Measurements from ENCODE around the gene ARSG. TPM values are rescaled to one million over a fixed set of nuclear protein-coding genes. Genes with fewer than 3 reads are reported as not detected.
"Not testable (repeated sequence)": the region's sequence is repeated elsewhere in the genome, so short reads cannot be mapped to it uniquely, and the experiment has no call there.

The ARSG gene
- total RNA-seq, 2 donors from 2014 or later: 4.4 to 14.1 TPM

DNA sequence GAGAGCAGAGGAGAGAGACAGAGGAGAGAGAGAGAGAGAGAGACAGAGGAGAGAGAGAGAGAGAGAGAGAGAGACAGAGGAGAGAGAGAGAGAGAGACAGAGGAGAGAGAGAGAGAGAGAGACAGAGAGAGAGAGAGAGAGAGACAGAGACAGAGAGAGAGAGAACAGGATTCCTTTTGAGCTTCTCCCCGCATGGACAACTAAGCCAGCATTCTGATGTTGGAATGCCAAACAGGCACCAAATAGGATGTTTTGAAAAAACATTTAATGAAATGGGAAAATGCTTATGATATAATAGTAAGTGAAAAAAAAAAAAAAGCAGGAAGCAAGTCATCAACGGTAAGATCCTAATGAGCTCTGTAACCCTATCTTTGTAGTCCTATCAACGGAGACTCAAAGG lies 60.7 kb downstream of the ARSG start:
- H3K4me1 Mint-ChIP-seq: peaks cover 4% of the 10 kb centered on the region
- WGBS, 2 experiments (ENCODE audit: insufficient coverage in 1 of 2, insufficient read length in 1 of 2): 81 to 92% methylated on average over 3 of the region's 3 CpGs
- Histone ChIP-seq H3K27me3 (ENCODE audit: control insufficient read depth, insufficient read depth, low read length, poor library complexity, severe bottlenecking) (no peaks in the 10 kb centered on the region), H3K9ac (ENCODE audit: extremely low read depth, low read length, poor library complexity, severe bottlenecking) (no peak overlapping the region), H3K4me3 (ENCODE audit: low read length) (no peak overlapping the region), H3K9me3 (ENCODE audit: control insufficient read depth, low read length) (no peaks in the 10 kb centered on the region), H3K4me1 (ENCODE audit: control insufficient read depth, insufficient read depth, low read length) (no peaks in the 10 kb centered on the region), H3K36me3 (ENCODE audit: control insufficient read depth, insufficient read depth, low read length) (no peaks in the 10 kb centered on the region), H3K27ac (ENCODE audit: low read depth, low read length) (no peak overlapping the region)
- no peaks in the 10 kb centered on the region for H3K27me3 Mint-ChIP-seq (ENCODE audit: insufficient read depth)
- H3K27ac Mint-ChIP-seq: no peak overlapping the region
- no peaks in the 10 kb centered on the region for H3K9me3 Mint-ChIP-seq
- H3K36me3 Mint-ChIP-seq (ENCODE audit: low read depth): no peaks in the 10 kb centered on the region
- no peak overlapping the region for H3K4me3 Mint-ChIP-seq
- TF ChIP-seq, protein P1, sequence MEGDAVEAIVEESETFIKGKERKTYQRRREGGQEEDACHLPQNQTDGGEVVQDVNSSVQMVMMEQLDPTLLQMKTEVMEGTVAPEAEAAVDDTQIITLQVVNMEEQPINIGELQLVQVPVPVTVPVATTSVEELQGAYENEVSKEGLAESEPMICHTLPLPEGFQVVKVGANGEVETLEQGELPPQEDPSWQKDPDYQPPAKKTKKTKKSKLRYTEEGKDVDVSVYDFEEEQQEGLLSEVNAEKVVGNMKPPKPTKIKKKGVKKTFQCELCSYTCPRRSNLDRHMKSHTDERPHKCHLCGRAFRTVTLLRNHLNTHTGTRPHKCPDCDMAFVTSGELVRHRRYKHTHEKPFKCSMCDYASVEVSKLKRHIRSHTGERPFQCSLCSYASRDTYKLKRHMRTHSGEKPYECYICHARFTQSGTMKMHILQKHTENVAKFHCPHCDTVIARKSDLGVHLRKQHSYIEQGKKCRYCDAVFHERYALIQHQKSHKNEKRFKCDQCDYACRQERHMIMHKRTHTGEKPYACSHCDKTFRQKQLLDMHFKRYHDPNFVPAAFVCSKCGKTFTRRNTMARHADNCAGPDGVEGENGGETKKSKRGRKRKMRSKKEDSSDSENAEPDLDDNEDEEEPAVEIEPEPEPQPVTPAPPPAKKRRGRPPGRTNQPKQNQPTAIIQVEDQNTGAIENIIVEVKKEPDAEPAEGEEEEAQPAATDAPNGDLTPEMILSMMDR (conservative IDR thresholded peaks at IDR 0.05): no peak
- no peak for DNase-seq

DNA sequence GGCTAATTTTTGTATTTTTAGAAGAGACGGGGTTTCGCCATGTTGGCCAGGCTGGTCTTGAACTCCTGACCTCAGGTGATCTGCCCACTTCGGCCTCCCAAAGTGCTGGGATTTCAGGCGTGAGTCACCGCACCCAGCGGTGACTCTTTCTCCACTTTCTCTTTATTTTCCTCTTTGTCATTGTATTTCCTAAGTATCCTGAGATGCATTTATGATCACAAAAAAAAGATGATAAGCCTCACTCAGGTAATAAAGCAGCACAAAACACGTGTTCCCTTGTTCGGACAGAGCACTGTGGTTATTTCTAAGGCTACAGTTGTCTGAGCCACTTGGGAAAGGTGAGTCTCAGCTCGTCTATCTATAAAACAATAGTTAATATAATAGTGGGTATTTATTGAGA lies 61.4 kb downstream of the ARSG start:
- not testable (repeated sequence) for H3K4me3 Mint-ChIP-seq
- WGBS, 2 experiments (ENCODE audit: insufficient coverage in 1 of 2, insufficient read length in 1 of 2): 93 to 94% methylated on average over 6 to 8 of the region's 9 CpGs

DNA sequence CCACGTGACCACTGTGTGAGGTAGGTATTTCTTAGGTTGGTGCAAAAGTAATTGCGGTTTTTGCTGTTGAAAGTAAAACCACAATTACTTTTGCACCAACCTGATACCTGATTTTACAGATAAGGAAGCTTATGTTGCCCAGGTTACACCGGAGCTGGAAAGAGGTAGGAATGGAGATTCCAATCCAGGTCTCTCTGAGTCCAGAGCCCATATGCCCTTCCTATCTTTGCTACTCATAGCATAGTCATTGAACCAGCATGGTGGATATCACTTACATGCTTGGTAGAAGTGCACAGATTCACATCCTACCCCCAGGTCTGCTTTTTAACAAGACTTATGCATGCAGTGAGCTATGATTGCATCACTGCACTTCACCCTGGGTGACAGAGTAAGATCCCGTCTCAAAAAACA lies 61.8 kb downstream of the ARSG start:
- H3K4me1 Mint-ChIP-seq: peaks cover 2% of the 10 kb centered on the region
- no peaks in the 10 kb centered on the region for H3K9me3 Mint-ChIP-seq
- H3K27ac ChIP-seq (ENCODE audit: low read depth, low read length): no peak overlapping the region
- no peaks in the 10 kb centered on the region for H3K9me3 ChIP-seq (ENCODE audit: control insufficient read depth, low read length)
- no peaks in the 10 kb centered on the region for H3K36me3 Mint-ChIP-seq (ENCODE audit: low read depth)
- 93 to 100% methylated on average over 1 to 3 of the region's 4 CpGs for WGBS, 2 experiments (ENCODE audit: insufficient coverage in 1 of 2, insufficient read length in 1 of 2)
- no peaks in the 10 kb centered on the region for H3K27me3 ChIP-seq (ENCODE audit: control insufficient read depth, insufficient read depth, low read length, poor library complexity, severe bottlenecking)
- no peak for DNase-seq
- TF ChIP-seq, protein P1 (conservative IDR thresholded peaks at IDR 0.05): no peak
- H3K4me3 ChIP-seq (ENCODE audit: low read length): no peak overlapping the region
- no peak overlapping the region for H3K9ac ChIP-seq (ENCODE audit: extremely low read depth, low read length, poor library complexity, severe bottlenecking)
- H3K27me3 Mint-ChIP-seq (ENCODE audit: insufficient read depth): no peaks in the 10 kb centered on the region
- no peaks in the 10 kb centered on the region for H3K4me1 ChIP-seq (ENCODE audit: control insufficient read depth, insufficient read depth, low read length)
- no peak overlapping the region for H3K27ac Mint-ChIP-seq
- H3K36me3 ChIP-seq (ENCODE audit: control insufficient read depth, insufficient read depth, low read length): no peaks in the 10 kb centered on the region
- H3K4me3 Mint-ChIP-seq: no peak overlapping the region

More for the DNA sequence above, 61.4 kb downstream of the ARSG start:
- H3K27ac Mint-ChIP-seq; H3K9me3 ChIP-seq (ENCODE audit: control insufficient read depth, low read length); H3K27me3 ChIP-seq (ENCODE audit: control insufficient read depth, insufficient read depth, low read length, poor library complexity, severe bottlenecking); DNase-seq; H3K4me1 Mint-ChIP-seq; H3K9me3 Mint-ChIP-seq; H3K4me3 ChIP-seq (ENCODE audit: low read length); H3K36me3 Mint-ChIP-seq (ENCODE audit: low read depth); H3K4me1 ChIP-seq (ENCODE audit: control insufficient read depth, insufficient read depth, low read length); H3K36me3 ChIP-seq (ENCODE audit: control insufficient read depth, insufficient read depth, low read length); H3K27me3 Mint-ChIP-seq (ENCODE audit: insufficient read depth); H3K9ac ChIP-seq (ENCODE audit: extremely low read depth, low read length, poor library complexity, severe bottlenecking); H3K27ac ChIP-seq (ENCODE audit: low read depth, low read length): not testable (repeated sequence)

DNA sequence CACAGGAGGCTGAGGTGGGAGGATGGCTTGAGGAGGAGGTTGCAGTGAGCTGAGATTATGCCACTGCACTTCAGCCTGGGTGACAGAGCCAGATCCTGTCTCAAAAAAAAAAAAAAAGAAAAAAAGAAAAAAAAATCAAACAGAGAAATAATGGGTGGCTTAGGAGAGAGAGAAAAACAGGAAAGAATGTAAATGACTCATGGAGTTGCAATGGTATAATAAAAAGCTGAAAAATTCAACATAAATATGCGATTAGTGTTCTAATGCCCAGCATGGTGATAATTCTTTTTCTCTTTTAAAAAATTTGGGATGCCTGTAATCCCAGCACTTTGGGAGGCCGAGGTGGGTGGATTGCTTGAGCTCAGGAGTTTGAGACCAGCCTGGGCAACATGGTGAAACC lies 63.0 kb downstream of the ARSG start:
- not testable (repeated sequence) for H3K36me3 ChIP-seq (ENCODE audit: control insufficient read depth, insufficient read depth, low read length); H3K9me3 ChIP-seq (ENCODE audit: control insufficient read depth, low read length); H3K4me3 ChIP-seq (ENCODE audit: low read length); H3K27ac ChIP-seq (ENCODE audit: low read depth, low read length); H3K4me1 Mint-ChIP-seq; H3K27ac Mint-ChIP-seq; DNase-seq; H3K4me3 Mint-ChIP-seq; H3K27me3 Mint-ChIP-seq (ENCODE audit: insufficient read depth); H3K36me3 Mint-ChIP-seq (ENCODE audit: low read depth); H3K9ac ChIP-seq (ENCODE audit: extremely low read depth, low read length, poor library complexity, severe bottlenecking); H3K27me3 ChIP-seq (ENCODE audit: control insufficient read depth, insufficient read depth, low read length, poor library complexity, severe bottlenecking); H3K9me3 Mint-ChIP-seq; H3K4me1 ChIP-seq (ENCODE audit: control insufficient read depth, insufficient read depth, low read length)
- 96 to 98% methylated on average over 2 of the region's 2 CpGs for WGBS, 2 experiments (ENCODE audit: insufficient coverage in 1 of 2, insufficient read length in 1 of 2)

DNA sequence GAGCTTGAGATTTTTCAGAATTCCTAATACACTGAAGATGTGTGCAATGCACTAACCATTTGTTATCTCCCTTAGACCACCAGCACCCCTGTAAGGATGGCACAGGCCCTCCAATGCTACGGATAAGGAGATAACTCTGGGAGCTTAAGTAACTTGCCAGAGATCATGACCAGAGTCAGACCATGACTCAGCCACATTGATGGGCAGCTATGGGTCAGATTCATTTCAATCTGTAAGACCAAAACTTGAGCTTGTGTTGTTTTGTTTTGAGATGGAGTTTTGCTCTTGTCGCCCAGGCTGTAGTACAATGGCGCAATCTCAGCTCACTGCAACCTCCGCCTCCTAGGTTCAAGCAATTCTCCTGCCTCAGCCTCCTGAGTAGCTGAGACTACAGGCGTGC lies 63.8 kb downstream of the ARSG start:
- H3K4me1 ChIP-seq (ENCODE audit: control insufficient read depth, insufficient read depth, low read length); H3K4me3 ChIP-seq (ENCODE audit: low read length); H3K27me3 ChIP-seq (ENCODE audit: control insufficient read depth, insufficient read depth, low read length, poor library complexity, severe bottlenecking); H3K36me3 ChIP-seq (ENCODE audit: control insufficient read depth, insufficient read depth, low read length); H3K27me3 Mint-ChIP-seq (ENCODE audit: insufficient read depth); H3K9me3 ChIP-seq (ENCODE audit: control insufficient read depth, low read length); H3K27ac Mint-ChIP-seq; H3K9me3 Mint-ChIP-seq; H3K36me3 Mint-ChIP-seq (ENCODE audit: low read depth); DNase-seq; H3K9ac ChIP-seq (ENCODE audit: extremely low read depth, low read length, poor library complexity, severe bottlenecking); H3K4me1 Mint-ChIP-seq; H3K27ac ChIP-seq (ENCODE audit: low read depth, low read length); H3K4me3 Mint-ChIP-seq: not testable (repeated sequence)
- 92 to 100% methylated on average over 5 of the region's 5 CpGs for WGBS, 2 experiments (ENCODE audit: insufficient coverage in 1 of 2, insufficient read length in 1 of 2)

Data from endodermal cell (in vitro differentiated cells).